SK-MEL-5 (cell line): ENCODE results near the gene ELL. TPM values are rescaled to one million over a fixed set of nuclear protein-coding genes. Genes with fewer than 3 reads are reported as not detected.

Experiments
- DNase-seq: peaks from one replicate; pipeline ENCODE4 v3.0.0-alpha.2; 2016; ENCODE audit warnings: low read depth, low spot score
- in situ Hi-C: cut with HindIII; loops from 2 replicates; pipeline ENCODE4 v1.10.0; 2016; ENCODE audit warnings: low sequenced_read_pairs, high pct_unique_total_duplicates, low pct_unique_long_range_greater_than_20kb
- total RNA-seq: library from RNA; depleted of rRNA; stranded (reverse); fragments of >200 nt; shearing (Covaris generic); gene quantifications from 2 replicates; pipeline ENCODE4 v1.2.3, GENCODE V29; 2014

The ELL gene
- total RNA-seq, 1 experiment from 2014 or later: 4.0 TPM

- no peak for DNase-seq
- in situ Hi-C loops: no loop called here
These were observed 77.4 kb downstream of the ELL start for GRCh38 chr19:18444513-18444912.

GRCh38 chr19:18443831-18444230 is 78.0 kb downstream of the ELL start:
- no peak for DNase-seq
- in situ Hi-C loops: no loop called here

- no peak for DNase-seq
- in situ Hi-C loops: no loop called here
These were observed 78.5 kb downstream of the ELL start for GRCh38 chr19:18443406-18443805.

- in situ Hi-C loops: no loop called here
- DNase-seq: no peak
These were observed 78.9 kb downstream of the ELL start for GRCh38 chr19:18442941-18443340.

- in situ Hi-C loops: no loop called here
- no peak for DNase-seq
These were observed 79.8 kb downstream of the ELL start for GRCh38 chr19:18441804-18442788.

GRCh38 chr19:18440936-18441803 is 80.7 kb downstream of the ELL start:
- no peak for DNase-seq
- in situ Hi-C loops: no loop called here

- in situ Hi-C loops: no loop called here
These were observed 81.4 kb downstream of the ELL start for GRCh38 chr19:18440415-18440877.

GRCh38 chr19:18439910-18440237 is 82.0 kb downstream of the ELL start:
- in situ Hi-C loops: no loop called here
- no peak for DNase-seq

More at GRCh38 chr19:18440415-18440877, 81.4 kb downstream of the ELL start:
- peak; percentile 52 for DNase-seq

GRCh38 chr19:18439025-18439909 is 82.6 kb downstream of the ELL start:
- no peak for DNase-seq
- in situ Hi-C loops: no loop called here

- in situ Hi-C loops: no loop called here
- no peak for DNase-seq
These were observed 83.4 kb downstream of the ELL start for GRCh38 chr19:18438331-18439024.

- peak; percentile 44 for DNase-seq
- in situ Hi-C loops: no loop called here
These were observed 84.2 kb downstream of the ELL start, which contains the start of gene ISYNA1 for GRCh38 chr19:18437491-18438330. Gene ISYNA1, minus strand, starts transcription at chr19:18438133. Its CDS starts 154 bp downstream, at chr19:18437979.

- in situ Hi-C loops: no loop called here
- peak; percentile 86 for DNase-seq
These were observed 85.0 kb downstream of the ELL start for GRCh38 chr19:18436671-18437490.

GRCh38 chr19:18435842-18436670 is 85.8 kb downstream of the ELL start:
- in situ Hi-C loops: no loop called here
- DNase-seq: no peak

- in situ Hi-C loops: no loop called here
- DNase-seq: no peak
These were observed 86.6 kb downstream of the ELL start for GRCh38 chr19:18435178-18435841.
